HG03342 (cell line): ENCODE measurements around the gene THSD4.

Experiments
- ATAC-seq: cut with Tn5 transposase; IDR thresholded peaks from one replicate; pipeline ENCODE4 v1.9.1; 2021; ENCODE audit warnings: mild to moderate bottlenecking, moderate library complexity; ENCODE audit not compliant: unreplicated experiment

Gene THSD4

DNA sequence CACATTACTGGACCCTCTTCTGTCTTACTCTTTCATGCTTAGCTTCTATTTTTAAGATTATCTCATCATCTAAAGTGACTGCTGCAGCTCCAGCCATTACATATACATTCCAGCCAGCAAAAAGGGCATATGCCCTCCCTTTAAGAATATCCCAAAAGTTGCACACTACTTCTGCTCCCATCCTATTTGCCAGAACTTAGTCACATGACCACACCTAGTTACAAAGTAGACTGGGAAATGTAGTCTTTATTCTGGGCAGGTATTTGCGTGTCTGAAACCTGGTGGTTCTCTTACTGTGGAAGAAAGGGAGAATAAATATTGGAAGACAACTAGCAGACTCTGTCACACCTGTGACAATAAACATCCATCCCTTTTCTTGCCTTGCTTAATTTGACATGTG lies 353.4 kb downstream of the THSD4 start:
- no peak for ATAC-seq

GRCh38 chr15:71469413-71469812 lies 354.1 kb downstream of the THSD4 start:
- ATAC-seq, result no peak

DNA sequence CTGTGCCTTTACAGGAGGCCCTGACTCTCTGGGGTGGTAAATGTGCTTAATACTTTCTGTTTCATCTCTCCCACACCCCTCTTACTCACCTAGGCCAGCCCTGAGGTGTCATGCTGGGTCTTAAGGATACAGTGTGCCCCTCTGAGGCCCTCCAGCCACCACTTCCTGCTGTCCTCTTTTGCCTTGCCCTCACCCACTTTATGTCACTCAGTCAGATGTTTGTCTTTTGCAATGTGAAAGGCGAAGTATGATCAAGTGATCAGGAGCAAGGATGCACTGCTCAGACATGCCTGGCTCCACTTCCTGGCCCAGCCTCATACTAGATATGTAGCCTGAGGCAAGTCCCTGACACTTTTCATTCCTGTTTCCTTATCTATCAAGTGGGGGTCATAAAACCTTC lies 356.1 kb downstream of the THSD4 start:
- ATAC-seq, result no peak

DNA sequence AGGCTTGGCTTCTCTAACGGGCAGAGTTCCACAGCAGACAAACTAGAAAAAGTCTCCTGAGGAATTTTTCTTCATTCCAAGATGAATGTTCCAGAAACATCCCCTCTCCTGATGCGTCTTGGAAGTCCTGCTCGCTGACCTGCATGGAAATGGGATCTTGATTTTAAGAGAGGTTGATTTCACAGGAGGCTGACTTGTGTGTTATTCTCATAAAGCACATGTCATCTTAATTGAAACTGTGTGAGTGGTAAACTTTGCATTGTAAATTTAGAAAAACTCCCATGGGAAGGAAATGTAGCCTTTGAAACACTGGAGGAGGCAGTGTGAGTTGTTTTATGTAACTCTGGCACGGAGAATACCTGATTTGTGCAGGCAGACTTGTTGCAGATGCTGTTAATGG lies 357.3 kb downstream of the THSD4 start:
- ATAC-seq, result no peak

DNA sequence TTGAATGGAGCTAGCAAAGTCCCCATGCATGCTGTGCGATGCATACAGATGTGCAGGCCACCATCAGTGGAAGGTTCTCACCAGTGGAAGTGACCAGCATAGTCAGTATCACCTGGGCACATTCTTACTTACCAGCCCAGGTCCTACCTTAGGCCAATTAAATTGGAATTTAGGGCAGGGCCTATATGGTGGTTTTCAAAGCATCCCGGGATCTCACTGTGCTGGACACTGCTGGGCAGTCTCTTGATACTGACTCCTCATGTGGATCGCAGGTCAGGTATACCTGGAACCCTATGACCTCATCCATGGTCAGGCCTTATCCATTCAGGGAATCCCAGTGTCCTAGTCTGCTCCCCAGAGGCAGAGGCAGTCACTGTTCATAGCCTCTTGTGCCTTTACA lies 358.5 kb downstream of the THSD4 start:
- ATAC-seq, result no peak

- ATAC-seq, result no peak
Measured at GRCh38 chr15:71476823-71477222, 361.6 kb downstream of the THSD4 start.

GRCh38 chr15:71480556-71480955 lies 365.3 kb downstream of the THSD4 start:
- ATAC-seq, result no peak

DNA sequence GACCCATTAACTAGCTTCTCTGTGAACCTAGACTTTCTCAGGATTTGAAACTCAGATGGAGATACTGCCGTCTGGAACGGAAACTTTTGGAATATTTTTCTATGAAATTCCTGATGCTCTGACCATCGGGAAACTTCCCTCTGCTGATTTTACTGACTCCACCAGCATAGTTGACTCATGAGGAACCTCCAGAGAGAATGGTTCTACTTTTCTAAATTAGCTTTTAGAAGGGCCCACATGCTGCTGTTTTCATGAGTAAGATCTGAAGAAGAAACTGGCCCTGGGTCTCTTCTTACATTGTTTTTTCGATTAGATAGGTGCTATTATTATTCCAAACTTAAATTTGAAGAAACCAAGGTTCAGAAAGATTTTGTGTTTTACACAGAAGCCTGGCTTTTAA lies 368.8 kb downstream of the THSD4 start:
- no peak for ATAC-seq

DNA sequence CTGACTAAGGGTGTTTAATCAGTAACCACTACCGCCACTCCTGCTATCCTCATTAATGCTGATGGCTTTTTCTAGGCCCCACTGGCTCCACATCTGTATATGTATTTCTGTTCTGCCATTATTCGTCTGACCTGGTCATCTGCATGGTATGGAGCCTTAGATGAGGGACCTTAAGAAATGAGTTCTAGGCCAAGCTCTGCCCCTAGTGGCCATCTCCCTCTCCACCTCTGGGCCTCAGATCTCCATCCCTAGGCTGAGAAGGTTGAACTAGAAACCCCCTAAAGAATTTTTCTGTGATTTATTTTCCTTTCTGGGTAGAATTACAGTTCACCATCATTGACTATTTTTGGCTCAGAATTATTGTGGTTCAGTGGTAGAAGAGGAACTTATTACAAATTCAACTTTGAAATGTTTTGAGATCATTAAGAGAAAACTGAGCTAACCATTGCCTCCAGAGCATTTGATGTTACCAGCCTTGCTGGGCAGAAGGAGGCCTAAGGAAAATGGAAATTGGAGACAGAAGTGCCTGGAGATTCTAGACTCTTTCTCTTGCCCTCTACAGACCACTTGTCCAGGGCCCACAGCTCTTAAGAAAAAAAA lies 369.9 kb downstream of the THSD4 start:
- no peak for ATAC-seq

DNA sequence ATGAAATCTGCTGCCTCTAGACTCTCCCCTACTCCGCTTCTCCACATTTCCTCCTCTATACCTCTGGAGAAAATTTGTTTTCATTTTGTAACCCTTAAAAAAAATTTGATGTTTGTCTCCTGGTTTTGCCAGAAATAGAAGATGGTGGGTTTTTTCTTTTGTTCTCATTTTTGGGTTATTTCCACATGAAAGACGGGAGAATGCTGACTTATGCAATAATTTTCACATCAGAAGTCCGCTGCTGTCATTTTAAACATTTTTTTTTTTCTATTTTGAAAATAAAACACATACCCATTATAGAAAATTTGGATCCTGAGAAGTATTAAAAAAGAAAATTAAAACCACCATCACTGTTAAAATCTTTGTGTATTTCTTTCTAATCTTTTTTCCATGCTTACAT lies 374.3 kb downstream of the THSD4 start:
- no peak for ATAC-seq

DNA sequence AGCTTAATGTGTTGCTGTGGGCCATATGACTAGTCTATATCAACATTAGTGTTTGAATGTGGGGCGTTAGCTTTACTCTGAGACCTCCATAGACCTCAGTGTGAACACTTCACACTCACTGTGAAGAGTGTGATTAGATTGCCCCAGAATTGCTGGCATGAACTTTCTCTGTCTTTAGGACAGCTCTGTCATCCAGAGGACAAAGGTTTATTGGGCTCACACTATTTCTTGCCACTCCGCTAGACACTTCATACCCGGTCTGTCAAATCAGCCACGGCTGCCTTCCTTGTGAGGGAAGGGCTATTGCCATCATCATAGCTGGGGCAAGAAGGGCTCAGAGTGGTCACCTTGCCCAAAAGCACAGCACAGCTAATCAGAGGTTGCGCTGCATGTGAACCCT lies 378.3 kb downstream of the THSD4 start:
- no peak for ATAC-seq

DNA sequence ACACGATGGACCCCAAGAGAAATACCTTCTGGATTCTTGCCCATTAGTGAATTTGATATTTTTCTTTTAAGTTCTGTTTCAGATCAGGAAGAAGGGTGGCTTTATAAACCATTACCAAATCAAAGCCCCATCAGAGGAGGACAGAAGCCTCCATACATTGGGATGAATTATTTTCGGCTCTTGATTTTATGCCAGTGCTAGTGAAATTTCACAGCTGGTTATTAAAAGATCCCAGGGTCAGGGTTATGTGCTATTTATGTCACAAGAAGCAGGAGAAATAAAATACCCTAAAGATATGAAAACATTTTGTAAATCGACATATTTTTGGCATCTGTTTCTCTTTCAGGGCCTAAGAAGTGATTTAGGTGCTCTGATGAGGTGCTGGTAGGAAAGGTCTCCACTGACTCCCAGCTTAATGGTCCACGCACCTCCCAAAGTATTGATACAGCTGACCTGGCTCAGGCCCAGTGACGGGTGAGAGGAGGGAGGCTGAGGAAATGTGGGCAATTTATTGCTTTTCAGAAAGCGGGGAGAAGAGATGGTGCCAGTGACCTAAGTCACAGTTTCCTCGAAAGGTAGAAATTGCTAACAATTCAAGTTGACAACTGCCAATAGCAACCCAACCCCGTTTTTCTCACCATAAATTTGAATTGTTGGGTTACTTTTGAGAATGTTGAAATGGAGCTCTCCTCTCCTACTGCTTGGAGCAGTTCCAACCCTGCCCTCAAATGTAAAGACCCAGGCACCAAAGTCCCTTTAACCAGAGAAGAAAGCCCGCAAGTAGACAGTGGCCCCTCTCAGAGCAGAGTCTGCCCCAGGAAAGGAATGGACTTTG lies 379.5 kb downstream of the THSD4 start:
- ATAC-seq, result no peak

DNA sequence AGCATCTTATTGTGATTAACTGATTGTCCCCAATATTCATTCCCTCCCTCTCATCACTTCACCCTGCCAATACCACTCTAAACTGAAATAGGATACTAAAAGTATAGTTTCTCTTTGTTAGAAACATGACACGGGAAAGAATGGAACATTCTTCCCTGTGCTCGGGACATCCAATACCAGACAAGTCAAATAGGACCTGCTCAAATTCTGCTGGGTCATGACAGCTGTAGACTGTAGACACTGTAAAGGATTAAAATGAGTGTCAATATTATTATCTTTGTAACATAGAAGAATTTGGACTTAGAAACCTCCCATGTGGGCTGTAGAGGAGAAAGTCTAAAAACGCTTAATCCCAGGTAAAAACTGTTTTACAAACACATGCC lies 380.1 kb downstream of the THSD4 start:
- no peak for ATAC-seq

DNA sequence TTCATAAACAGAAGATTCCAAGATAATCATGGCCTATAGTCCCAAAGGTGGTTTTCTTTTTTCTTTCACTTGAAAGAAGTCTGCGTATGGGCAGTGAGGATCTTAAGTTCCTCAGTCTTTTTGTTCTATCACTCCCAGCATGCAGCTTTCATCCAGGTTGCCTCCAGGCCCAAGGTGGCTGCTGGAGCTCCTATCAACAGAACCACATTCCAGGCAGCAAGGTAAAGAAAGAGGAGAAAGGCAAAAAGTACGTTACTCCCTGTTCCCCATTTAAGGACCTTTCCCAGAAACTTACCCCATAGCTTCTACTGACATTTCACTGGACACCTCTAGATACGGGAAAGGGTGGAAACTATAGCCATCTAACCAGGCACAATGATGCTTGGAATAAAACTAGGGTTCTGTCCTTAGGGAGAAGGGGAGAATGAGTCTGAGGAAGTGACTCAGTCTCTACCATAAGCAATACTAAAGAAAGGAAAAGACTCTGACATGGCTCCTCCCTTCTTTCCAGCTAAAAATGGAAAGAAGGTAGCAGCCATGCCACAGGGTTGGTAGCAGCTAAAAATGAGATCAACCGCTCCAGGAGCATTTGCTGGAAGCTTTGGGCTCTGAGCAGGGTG lies 381.2 kb downstream of the THSD4 start:
- ATAC-seq, result no peak

GRCh38 chr15:71501344-71502076 lies 386.2 kb downstream of the THSD4 start:
- ATAC-seq, result no peak

DNA sequence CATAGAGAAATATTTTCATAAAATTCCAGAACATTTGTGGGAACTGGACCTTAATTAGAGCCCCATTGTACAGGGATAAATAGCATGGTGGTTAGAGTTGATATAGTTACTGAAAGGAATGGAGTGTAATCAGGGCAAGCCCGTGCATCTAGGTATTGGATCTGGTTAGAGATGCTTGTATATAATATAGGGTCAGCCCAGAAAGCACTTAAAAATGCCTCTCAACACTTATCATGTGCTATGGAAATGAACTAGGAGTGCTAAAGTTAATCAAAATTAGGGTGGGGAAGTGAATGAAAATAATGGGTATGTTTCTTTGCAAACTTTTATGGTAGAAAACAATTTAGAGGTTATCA lies 386.8 kb downstream of the THSD4 start:
- ATAC-seq, result no peak

- no peak for ATAC-seq
Measured at GRCh38 chr15:71505962-71506361, 390.7 kb downstream of the THSD4 start.

GRCh38 chr15:71506946-71507345 lies 391.7 kb downstream of the THSD4 start:
- no peak for ATAC-seq

DNA sequence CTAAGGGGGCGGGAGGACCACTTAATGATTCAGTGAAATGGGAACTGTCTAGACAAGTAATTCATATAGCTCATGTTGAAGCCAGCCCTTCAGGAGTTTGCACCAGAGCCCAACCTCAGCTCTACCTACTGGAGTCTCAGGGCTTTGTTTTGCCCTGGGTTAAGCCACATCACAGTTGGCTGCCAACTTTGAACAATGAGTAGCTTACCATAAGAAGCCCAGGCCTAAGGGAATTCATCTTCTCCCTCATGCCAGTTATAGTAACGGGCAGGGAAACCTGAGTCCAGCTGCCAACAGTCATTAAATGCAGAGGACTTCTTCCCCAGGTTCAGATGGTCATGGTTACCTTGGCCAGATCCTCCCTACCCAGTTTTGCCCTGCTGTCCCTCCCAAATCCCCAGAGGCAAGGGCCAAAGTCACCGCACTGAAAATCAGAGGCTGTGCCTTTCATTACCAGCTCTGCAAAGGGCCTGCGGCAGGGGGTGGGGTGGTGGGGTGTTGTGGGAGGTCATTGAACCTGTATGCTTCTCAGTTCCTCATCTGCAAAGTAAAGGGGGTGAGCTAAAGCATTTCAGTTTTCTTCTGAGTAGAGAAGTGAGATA lies 392.9 kb downstream of the THSD4 start:
- no peak for ATAC-seq

- no peak for ATAC-seq
Measured at GRCh38 chr15:71509139-71509538, 393.9 kb downstream of the THSD4 start.

DNA sequence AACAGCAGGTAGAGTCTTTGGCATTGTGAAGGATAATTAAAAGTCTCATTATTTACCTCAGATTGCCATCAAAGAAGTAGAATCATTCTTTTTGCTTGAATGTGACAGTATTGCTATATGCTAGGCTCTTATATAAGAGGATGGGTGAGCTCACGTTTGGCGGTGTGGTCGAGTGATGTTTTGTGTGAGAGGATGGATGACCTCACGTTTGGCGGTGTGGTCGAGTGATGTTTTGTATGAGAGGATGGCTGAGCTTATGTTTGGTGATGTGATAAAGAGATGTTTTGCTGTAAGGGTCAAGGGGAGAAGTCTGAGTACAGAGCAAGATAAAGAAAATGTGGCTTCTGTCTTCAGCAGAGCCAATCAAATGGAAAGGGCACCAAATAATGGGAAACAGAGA lies 395.5 kb downstream of the THSD4 start:
- ATAC-seq, result no peak
